A673 (cell line): ENCODE results near the gene PCDHA4. TPM values are rescaled to one million over a fixed set of nuclear protein-coding genes. Genes with fewer than 3 reads are reported as not detected.

Source experiments
- BruUV-seq: library from RNA; stranded (reverse); fragments of 400-500 nt; replicated peaks from 2 replicates; lab custom pipeline; 2021; lab: Mats Ljungman, UMichigan
- CTCF ChIA-PET: fragments of 300-600 bp; sonication (Branson Sonifier 250); formaldehyde crosslinking; loops from one replicate; lab custom pipeline; 2022; ENCODE audit warnings: antibody characterized with exemption; lab: Charles Lee
- POLR2A ChIA-PET: fragments of 300-600 bp; sonication (Branson Sonifier 250); formaldehyde crosslinking; loops from one replicate; lab custom pipeline; 2022; ENCODE audit warnings: antibody characterized with exemption; ENCODE audit not compliant: low non-redundant PET; lab: Charles Lee
- DNase-seq: peaks from one replicate; pipeline ENCODE4 v3.0.0-alpha.2; 2015; ENCODE audit warnings: low spot score
- H3K27ac ChIP-seq: fragments of 200-600 bp; sonication (generic); 2 replicates; pipeline ENCODE4 v1.5.1; 2016; ENCODE audit warnings: mixed run types, low read depth, mild to moderate bottlenecking, mixed read lengths, antibody characterized with exemption, low read length; ENCODE audit not compliant: poor library complexity, severe bottlenecking
- H3K27me3 ChIP-seq: fragments of 200-600 bp; sonication (generic); replicated peaks from 2 replicates; pipeline ENCODE4 v1.6.1; 2017; ENCODE audit warnings: mixed run types, low read depth, mild to moderate bottlenecking, mixed read lengths, antibody characterized with exemption, low read length; ENCODE audit not compliant: insufficient read depth, poor library complexity
- H3K36me3 ChIP-seq: fragments of 200-600 bp; sonication (generic); 2 replicates; pipeline ENCODE4 v1.6.1; 2016; ENCODE audit warnings: mixed run types, mild to moderate bottlenecking, mixed read lengths, antibody characterized with exemption, low read length; ENCODE audit not compliant: insufficient read depth, poor library complexity, severe bottlenecking
- H3K4me1 ChIP-seq: fragments of 200-600 bp; sonication (generic); 2 replicates; pipeline ENCODE4 v1.6.1; 2017; ENCODE audit warnings: mixed run types, mild to moderate bottlenecking, mixed read lengths, antibody characterized with exemption, low read length; ENCODE audit not compliant: insufficient read depth, poor library complexity, severe bottlenecking
- H3K4me3 ChIP-seq: fragments of 200-600 bp; sonication (generic); 2 replicates; pipeline ENCODE4 v1.5.1; 2016; ENCODE audit warnings: low read depth, mixed run types, mild to moderate bottlenecking, mixed read lengths, low read length; ENCODE audit not compliant: poor library complexity, severe bottlenecking
- H3K9me3 ChIP-seq: fragments of 200-600 bp; sonication (generic); 2 replicates; pipeline ENCODE4 v1.6.1; 2016; ENCODE audit warnings: mixed run types, low read depth, mild to moderate bottlenecking, mixed read lengths, antibody characterized with exemption, low read length; ENCODE audit not compliant: poor library complexity, severe bottlenecking
- CTCF ChIP-seq: fragments of 300-800, 200-600 bp; sonication (generic); conservative IDR thresholded peaks from 2 replicates; pipeline ENCODE4 v1.5.1; 2017; ENCODE audit warnings: low read depth, mild to moderate bottlenecking, antibody characterized with exemption, low read length, moderate library complexity, mixed read lengths
- EZH2 ChIP-seq: fragments of 200-600 bp; sonication (generic); IDR thresholded peaks from 2 replicates; pipeline ENCODE4 v1.6.1; 2017; ENCODE audit warnings: borderline replicate concordance, low read depth, mild to moderate bottlenecking, mixed read lengths, antibody characterized with exemption, low read length; ENCODE audit not compliant: poor library complexity, severe bottlenecking
- intact Hi-C: fragments of 100-400 bp; cut with micrococcal nuclease; formaldehyde crosslinking; loops from one replicate; pipeline ENCODE4 v1.10.0; 2022; ENCODE audit not compliant: unreplicated experiment
- total RNA-seq: library from RNA; stranded (reverse); gene quantifications from 2 replicates; pipeline ENCODE4 v1.2.3, GENCODE V29; 2021

Gene PCDHA4
- total RNA-seq, 1 experiment from 2014 or later, result 0.58 TPM

DNA sequence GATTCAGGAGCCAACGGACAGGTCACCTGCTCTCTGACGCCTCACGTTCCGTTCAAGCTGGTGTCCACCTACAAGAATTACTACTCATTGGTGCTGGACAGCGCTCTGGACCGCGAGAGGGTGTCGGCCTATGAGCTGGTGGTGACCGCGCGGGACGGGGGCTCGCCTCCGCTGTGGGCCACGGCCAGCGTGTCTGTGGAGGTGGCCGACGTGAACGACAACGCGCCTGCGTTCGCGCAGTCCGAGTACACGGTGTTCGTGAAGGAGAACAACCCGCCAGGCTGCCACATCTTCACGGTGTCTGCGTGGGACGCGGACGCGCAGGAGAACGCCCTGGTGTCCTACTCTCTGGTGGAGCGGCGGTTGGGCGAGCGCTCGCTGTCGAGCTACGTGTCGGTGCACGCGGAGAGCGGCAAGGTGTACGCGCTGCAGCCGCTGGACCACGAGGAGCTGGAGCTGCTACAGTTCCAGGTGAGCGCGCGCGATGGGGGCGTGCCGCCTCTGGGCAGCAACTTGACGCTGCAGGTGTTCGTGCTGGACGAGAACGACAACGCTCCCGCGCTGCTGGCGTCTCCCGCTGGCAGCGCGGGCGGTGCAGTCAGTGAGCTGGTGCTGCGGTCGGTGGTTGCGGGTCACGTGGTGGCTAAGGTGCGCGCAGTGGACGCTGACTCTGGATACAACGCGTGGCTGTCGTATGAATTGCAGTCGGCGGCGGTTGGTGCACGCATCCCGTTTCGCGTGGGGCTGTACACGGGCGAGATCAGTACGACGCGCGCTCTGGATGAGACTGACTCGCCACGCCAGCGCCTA is 50.5 kb downstream of the PCDHA4 start:
- intact Hi-C loops, result no loop called here
- CTCF ChIA-PET, result no interaction called here
- POLR2A ChIA-PET, result no interaction called here

DNA sequence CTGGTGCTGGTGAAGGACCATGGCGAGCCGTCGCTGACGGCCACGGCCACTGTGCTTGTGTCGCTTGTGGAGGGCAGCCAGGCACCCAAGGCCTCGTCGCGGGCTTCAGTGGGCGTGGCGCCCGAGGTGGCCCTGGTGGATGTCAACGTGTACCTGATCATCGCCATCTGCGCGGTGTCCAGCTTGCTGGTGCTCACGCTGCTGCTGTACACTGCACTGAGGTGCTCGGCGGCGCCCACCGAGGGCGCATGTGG is 51.0 kb downstream of the PCDHA4 start:
- Histone ChIP-seq H3K4me3 (no peak overlapping the region), H3K27ac (no peak overlapping the region), H3K9me3 (no peaks in the 10 kb centered on the region), H3K4me1 (peaks cover 5% of the 10 kb centered on the region), H3K27me3 (no peaks in the 10 kb centered on the region), H3K36me3 (peaks cover 6% of the 10 kb centered on the region)
- ChIA-PET CTCF (no interaction called here), POLR2A (no interaction called here)
- intact Hi-C loops, result no loop called here
- no TSS peak for BruUV-seq
- DNase-seq, result no peak
- TF ChIP-seq CTCF, result no peak
- no peak for TF ChIP-seq EZH2

More for the DNA sequence above, 50.5 kb downstream of the PCDHA4 start:
- peaks cover 6% of the 10 kb centered on the region for H3K36me3 ChIP-seq
- H3K27me3 ChIP-seq, result no peaks in the 10 kb centered on the region
- BruUV-seq, result no TSS peak
- H3K4me1 ChIP-seq, result peaks cover 5% of the 10 kb centered on the region
- H3K27ac ChIP-seq, result no peak overlapping the region
- no peak for DNase-seq
- no peak overlapping the region for H3K4me3 ChIP-seq
- TF ChIP-seq CTCF, result no peak
- no peak for TF ChIP-seq EZH2
- no peaks in the 10 kb centered on the region for H3K9me3 ChIP-seq

- no peaks in the 10 kb centered on the region for H3K27me3 ChIP-seq
- CTCF ChIA-PET, result no interaction called here
- no peaks in the 10 kb centered on the region for H3K4me1 ChIP-seq
- H3K36me3 ChIP-seq, result peaks cover 6% of the 10 kb centered on the region
- no peak overlapping the region for H3K4me3 ChIP-seq
- TF ChIP-seq CTCF (no peak), EZH2 (no peak)
- no peak for DNase-seq
- BruUV-seq, result no TSS peak
- intact Hi-C loops, result no loop called here
- no peaks in the 10 kb centered on the region for H3K9me3 ChIP-seq
- H3K27ac ChIP-seq, result no peak overlapping the region
- POLR2A ChIA-PET, result no interaction called here
These were observed 55.8 kb downstream of the PCDHA4 start for GRCh38 chr5:140862441-140863295.

Other genes with a start within 250 kb of the PCDHA4 start
- 55.1 and 62.3 TPM in 2 replicates for gene SRA1, start 249.6 kb upstream of the PCDHA4 start, total RNA-seq
- 27.8 and 30.2 TPM in 2 replicates for gene APBB3, start 242.5 kb upstream of the PCDHA4 start, total RNA-seq
- 99.6 and 101 TPM in 2 replicates for gene SLC35A4, start 242.2 kb upstream of the PCDHA4 start, total RNA-seq
- 0.41 and 0.48 TPM in 2 replicates for gene CD14, start 173.9 kb upstream of the PCDHA4 start, total RNA-seq
- gene TMCO6, start 167.6 kb upstream of the PCDHA4 start, total RNA-seq, result 24.1 and 26.5 TPM in 2 replicates
- 60.0 and 63.4 TPM in 2 replicates for gene NDUFA2, start 159.4 kb upstream of the PCDHA4 start, total RNA-seq
- gene IK, start 159.2 kb upstream of the PCDHA4 start, total RNA-seq, result 116 and 120 TPM in 2 replicates
- 31.1 and 33.2 TPM in 2 replicates for gene WDR55, start 142.2 kb upstream of the PCDHA4 start, total RNA-seq
- gene DND1, start 133.5 kb upstream of the PCDHA4 start, total RNA-seq, result 2.3 and 3.0 TPM in 2 replicates
- gene HARS1, start 115.7 kb upstream of the PCDHA4 start, total RNA-seq, result 95.6 and 101 TPM in 2 replicates
- 33.0 and 33.7 TPM in 2 replicates for gene HARS2, start 115.6 kb upstream of the PCDHA4 start, total RNA-seq
- 64.0 and 68.0 TPM in 2 replicates for gene ZMAT2, start 106.6 kb upstream of the PCDHA4 start, total RNA-seq
- gene PCDHA1, start 20.9 kb upstream of the PCDHA4 start, total RNA-seq, result 0.45 and 0.96 TPM in 2 replicates
- 0.06 and 0.15 TPM in 2 replicates for gene PCDHA2, start 12.2 kb upstream of the PCDHA4 start, total RNA-seq
- gene PCDHA3, start 6.0 kb upstream of the PCDHA4 start, total RNA-seq, result 2.6 and 3.2 TPM in 2 replicates
- 2.1 and 2.2 TPM in 2 replicates for gene PCDHA5, start 14.5 kb downstream of the PCDHA4 start, total RNA-seq
- gene PCDHA6, start 20.9 kb downstream of the PCDHA4 start, total RNA-seq, result 12.6 and 12.7 TPM in 2 replicates
- gene PCDHA7, start 27.2 kb downstream of the PCDHA4 start, total RNA-seq, result 2.6 and 3.8 TPM in 2 replicates
- 1.4 and 1.5 TPM in 2 replicates for gene PCDHA8, start 34.1 kb downstream of the PCDHA4 start, total RNA-seq
- gene PCDHA9, start 41.3 kb downstream of the PCDHA4 start, total RNA-seq, result 0.33 and 0.37 TPM in 2 replicates
- gene PCDHA10, start 48.8 kb downstream of the PCDHA4 start, total RNA-seq, result 11.5 and 11.6 TPM in 2 replicates
- 11.4 and 15.5 TPM in 2 replicates for gene PCDHA11, start 61.9 kb downstream of the PCDHA4 start, total RNA-seq
- gene PCDHA12, start 68.2 kb downstream of the PCDHA4 start, total RNA-seq, result 10.5 and 10.7 TPM in 2 replicates
- gene PCDHA13, start 75.1 kb downstream of the PCDHA4 start, total RNA-seq, result 5.8 and 6.2 TPM in 2 replicates
- gene PCDHAC1, start 119.2 kb downstream of the PCDHA4 start, total RNA-seq, result 7.2 and 8.8 TPM in 2 replicates
- gene PCDHAC2, start 159.4 kb downstream of the PCDHA4 start, total RNA-seq, result 6.8 and 7.1 TPM in 2 replicates
- 0.04 and 0.06 TPM in 2 replicates for gene PCDHB1, start 244.3 kb downstream of the PCDHA4 start, total RNA-seq